ENCODE data around the gene ARHGAP15.

Gene ARHGAP15

GRCh38 chr2:143719406-143719805, 590.2 kb downstream of the ARHGAP15 start:
- no peak for DNase-seq (ENCODE audit: low spot score)

GRCh38 chr2:143720095-143720664, 591.0 kb downstream of the ARHGAP15 start:
- no peak for DNase-seq (ENCODE audit: low spot score)

GRCh38 chr2:143725400-143725799, 596.2 kb downstream of the ARHGAP15 start:
- no peak for DNase-seq (ENCODE audit: low spot score)

DNA sequence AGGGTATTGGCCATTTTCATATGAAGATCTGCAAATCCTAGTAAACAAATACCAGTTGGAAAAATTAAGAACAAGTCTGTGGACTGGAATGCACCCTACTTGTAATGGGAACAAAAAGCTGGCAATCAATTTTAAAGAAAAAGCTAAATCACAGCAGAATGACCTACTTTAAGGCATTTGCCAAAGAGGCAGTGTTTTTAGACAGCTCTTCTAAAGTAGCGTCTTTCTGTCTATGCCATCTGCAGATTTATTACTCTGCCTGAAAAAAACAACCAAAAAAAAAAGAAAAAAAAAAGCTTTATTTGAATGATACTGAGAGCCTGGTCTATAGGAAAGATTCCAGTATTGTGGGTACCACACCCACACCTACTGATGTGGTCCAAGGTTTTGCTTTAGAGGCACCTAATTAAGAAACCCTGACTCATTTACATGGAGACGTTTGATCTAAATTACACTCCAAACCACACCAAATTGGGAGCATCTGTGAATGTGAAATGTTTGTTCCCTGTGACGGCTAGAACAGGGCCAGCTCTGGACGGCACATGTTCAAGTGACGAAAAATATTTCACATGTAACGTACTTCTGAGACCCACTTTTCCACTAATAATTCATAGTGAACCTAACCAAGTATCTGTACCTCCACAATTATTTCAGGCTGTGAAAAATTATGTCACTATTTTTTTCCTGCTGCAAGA, 597.1 kb downstream of the ARHGAP15 start:
- DNase-seq (ENCODE audit: low spot score) = no peak

DNA sequence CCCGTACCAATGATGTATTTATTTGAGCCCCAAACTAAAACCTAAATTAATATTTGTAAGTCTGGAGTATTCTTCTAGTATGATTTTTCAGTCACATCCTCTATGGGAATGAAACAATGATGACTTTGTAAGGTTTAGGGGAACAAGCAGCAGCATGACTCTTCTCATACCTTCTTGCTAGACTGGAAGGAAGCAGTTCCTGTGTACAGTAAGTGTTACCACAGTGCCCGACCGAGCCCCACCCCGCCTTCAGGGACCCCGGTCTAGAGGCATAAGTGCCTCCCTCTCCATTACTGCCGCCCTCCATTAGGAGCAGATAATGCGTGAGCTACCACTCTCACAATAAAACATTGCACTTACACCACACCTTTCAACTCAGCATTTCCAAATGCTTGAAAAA, 599.3 kb downstream of the ARHGAP15 start:
- no peak for DNase-seq (ENCODE audit: low spot score)

DNA sequence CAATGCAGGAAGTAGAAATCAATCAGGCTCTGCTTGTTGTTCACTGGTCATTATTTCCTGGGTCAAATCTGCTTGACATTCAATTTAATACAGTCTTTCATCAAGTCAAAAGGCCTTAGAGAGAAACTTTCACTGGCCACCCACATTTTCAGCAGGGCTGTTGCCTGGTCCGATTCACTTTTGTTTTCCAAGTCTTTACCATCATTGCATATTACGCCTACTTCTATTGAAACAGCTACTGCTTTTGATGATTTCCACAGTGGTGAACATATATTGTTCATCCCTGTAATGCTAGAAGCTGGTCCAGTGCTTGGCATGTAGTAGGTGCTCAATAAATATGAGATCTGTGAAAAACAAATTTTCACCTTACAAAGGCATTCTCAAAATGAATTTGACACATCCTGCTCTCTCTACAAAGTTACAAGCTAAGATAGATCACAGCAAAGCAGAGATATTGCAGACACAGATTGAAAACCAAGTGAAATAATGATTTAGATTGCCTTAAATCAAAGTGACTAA, 600.1 kb downstream of the ARHGAP15 start:
- no peak for DNase-seq (ENCODE audit: low spot score)

DNA sequence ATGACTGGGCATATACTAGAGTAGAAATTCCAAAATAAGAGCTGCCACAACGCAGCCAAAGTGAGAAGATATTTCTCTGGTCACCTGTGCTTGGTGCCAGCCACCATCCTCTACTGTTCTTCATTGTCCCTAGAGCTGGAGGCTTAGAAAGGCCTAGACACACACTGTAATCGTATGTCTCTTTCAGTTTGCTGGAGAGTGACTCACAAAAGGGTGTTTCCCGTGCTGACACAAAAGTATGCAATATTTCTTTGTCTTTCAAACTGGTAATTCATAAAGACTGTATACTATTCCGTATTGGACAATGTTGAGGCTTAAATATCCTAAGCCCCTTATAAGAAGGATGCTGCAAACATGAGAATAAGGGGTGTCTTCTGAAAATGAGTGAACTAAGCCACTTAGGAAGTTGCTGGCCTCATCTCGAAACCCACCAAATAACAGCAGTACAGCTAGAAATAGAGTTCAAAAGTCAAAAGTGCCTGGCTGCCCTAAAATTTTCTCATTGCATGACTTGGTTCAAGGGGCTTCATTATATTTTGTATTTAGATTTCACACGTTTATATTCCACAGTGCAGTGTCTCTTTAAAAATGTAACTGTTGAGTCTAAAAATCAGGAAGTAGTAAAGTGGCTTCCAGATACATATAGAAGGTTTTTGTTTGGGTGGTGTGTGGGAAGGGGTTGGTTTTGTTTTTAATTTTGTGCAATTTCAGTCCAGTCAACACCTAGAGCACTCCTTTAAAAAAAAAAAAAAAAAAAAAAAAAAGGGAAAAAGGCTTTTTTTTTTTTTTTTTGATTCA, 601.1 kb downstream of the ARHGAP15 start:
- DNase-seq (ENCODE audit: low spot score) = no peak

- DNase-seq (ENCODE audit: low spot score) = no peak
Observed at GRCh38 chr2:143730953-143731260, 601.7 kb downstream of the ARHGAP15 start.

- no peak for DNase-seq (ENCODE audit: low spot score)
Observed at GRCh38 chr2:143732076-143732475, 602.9 kb downstream of the ARHGAP15 start.

GRCh38 chr2:143732871-143733270, 603.7 kb downstream of the ARHGAP15 start:
- DNase-seq (ENCODE audit: low spot score) = no peak

GRCh38 chr2:143734507-143734906, 605.3 kb downstream of the ARHGAP15 start:
- DNase-seq (ENCODE audit: low spot score) = no peak

- no peak for DNase-seq (ENCODE audit: low spot score)
Observed at GRCh38 chr2:143736904-143737303, 607.7 kb downstream of the ARHGAP15 start.

GRCh38 chr2:143740431-143740830, 611.2 kb downstream of the ARHGAP15 start:
- DNase-seq (ENCODE audit: low spot score) = no peak

GRCh38 chr2:143741205-143741604, 612.0 kb downstream of the ARHGAP15 start:
- no peak for DNase-seq (ENCODE audit: low spot score)

GRCh38 chr2:143742581-143742980, 613.4 kb downstream of the ARHGAP15 start:
- no peak for DNase-seq (ENCODE audit: low spot score)

- DNase-seq (ENCODE audit: low spot score) = no peak
Observed at GRCh38 chr2:143744114-143744513, 614.9 kb downstream of the ARHGAP15 start.

- no peak for DNase-seq (ENCODE audit: low spot score)
Observed at GRCh38 chr2:143745060-143745459, 615.8 kb downstream of the ARHGAP15 start.

GRCh38 chr2:143754742-143755141, 625.5 kb downstream of the ARHGAP15 start:
- DNase-seq (ENCODE audit: low spot score) = no peak

DNA sequence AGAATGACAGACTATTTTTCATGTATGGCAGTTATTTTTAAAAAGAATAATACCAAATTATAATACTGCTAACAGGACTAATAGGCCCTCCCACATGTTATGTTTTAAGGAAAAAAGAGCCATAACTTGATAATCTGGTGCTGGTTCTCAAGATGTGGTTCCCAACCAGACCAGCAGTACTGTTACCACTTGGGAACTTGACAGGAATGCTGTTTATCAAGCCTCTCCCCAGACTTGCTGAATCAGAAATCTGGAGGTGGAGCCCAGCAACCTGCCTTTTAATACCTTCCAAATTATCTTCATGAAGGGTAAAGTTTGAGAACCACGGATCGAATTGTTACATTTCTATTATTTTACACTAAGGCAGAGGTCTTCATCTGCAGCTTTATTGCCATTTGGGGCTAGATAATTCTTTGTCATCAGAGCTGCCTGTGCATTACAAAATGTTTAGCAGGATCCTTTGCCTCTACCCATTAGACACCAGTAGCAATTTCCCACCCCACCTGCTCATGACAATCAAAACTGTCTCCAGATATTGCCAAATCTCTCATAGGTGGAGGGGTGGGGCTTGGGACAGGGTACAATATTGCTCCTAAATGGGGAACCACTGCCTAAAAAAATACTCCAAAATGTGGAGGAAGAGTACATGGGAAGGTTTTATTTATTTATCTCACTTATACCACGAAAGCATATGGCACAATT, 629.6 kb downstream of the ARHGAP15 start:
- DNase-seq (ENCODE audit: low spot score) = no peak

GRCh38 chr2:143759455-143759854, 630.2 kb downstream of the ARHGAP15 start:
- no peak for DNase-seq (ENCODE audit: low spot score)

GRCh38 chr2:143762176-143762928, 633.1 kb downstream of the ARHGAP15 start:
- no peak for DNase-seq (ENCODE audit: low spot score)

GRCh38 chr2:143764261-143764660, 635.0 kb downstream of the ARHGAP15 start:
- DNase-seq (ENCODE audit: low spot score) = no peak

All from HuH-7.5 (cell line).